HEK293T (cell line): ENCODE data around the gene ELAC2.

Source experiments
- CTCF ChIA-PET: fragments of 350-600 bp; formaldehyde crosslinking; extraction: SDS; loops from one replicate; lab custom pipeline; 2021; ENCODE audit warnings: antibody characterized with exemption, inconsistent platforms; lab: Yijun Ruan, JAX
- POLR2A ChIA-PET: fragments of 350-600 bp; formaldehyde crosslinking; extraction: SDS; loops from one replicate; lab custom pipeline; 2020; ENCODE audit warnings: antibody characterized with exemption, inconsistent platforms; lab: Yijun Ruan, JAX
- DNase-seq: peaks from one replicate; pipeline ENCODE4 v3.0.0; 2012; ENCODE audit warnings: mixed read lengths; ENCODE audit errors: extremely low spot score
- ARNT ChIP-seq: fragments of 450-650 bp; IDR thresholded peaks from 2 replicates; pipeline ENCODE4 v1.6.1; 2017; ENCODE audit warnings: mild to moderate bottlenecking
- BHLHE40 ChIP-seq: fragments of 450-650 bp; IDR thresholded peaks from 2 replicates; pipeline ENCODE4 v1.6.1; 2016; ENCODE audit warnings: mild to moderate bottlenecking, moderate library complexity, borderline replicate concordance
- CTBP1 ChIP-seq: fragments of 450-650 bp; IDR thresholded peaks from 2 replicates; pipeline ENCODE4 v1.6.1; 2016; ENCODE audit warnings: borderline replicate concordance
- ELF4 ChIP-seq: fragments of 450-650 bp; IDR thresholded peaks from 2 replicates; pipeline ENCODE4 v1.6.1; 2017; ENCODE audit warnings: antibody characterized with exemption
- FOXA1 ChIP-seq: fragments of 450-650 bp; IDR thresholded peaks from 2 replicates; pipeline ENCODE4 v1.6.1; 2016; ENCODE audit warnings: mild to moderate bottlenecking
- FOXK2 ChIP-seq: fragments of 450-650 bp; IDR thresholded peaks from 2 replicates; pipeline ENCODE4 v1.6.1; 2016; ENCODE audit warnings: mild to moderate bottlenecking
- FOXM1 ChIP-seq: fragments of 450-650 bp; IDR thresholded peaks from 2 replicates; pipeline ENCODE4 v1.6.1; 2017; ENCODE audit warnings: mild to moderate bottlenecking, borderline replicate concordance
- HDGF ChIP-seq: fragments of 450-650 bp; IDR thresholded peaks from 2 replicates; pipeline ENCODE4 v1.6.1; 2017; ENCODE audit warnings: antibody characterized with exemption, borderline replicate concordance
- L3MBTL2 ChIP-seq: fragments of 450-650 bp; conservative IDR thresholded peaks from 2 replicates; pipeline ENCODE4 v1.6.1; 2016; ENCODE audit warnings: mild to moderate bottlenecking
- LEF1 ChIP-seq: fragments of 450-650 bp; IDR thresholded peaks from 2 replicates; pipeline ENCODE4 v1.6.1; 2017; ENCODE audit warnings: mild to moderate bottlenecking, borderline replicate concordance
- NFRKB ChIP-seq: fragments of 450-650 bp; IDR thresholded peaks from 2 replicates; pipeline ENCODE4 v1.6.1; 2016; ENCODE audit warnings: mild to moderate bottlenecking, moderate library complexity
- SP1 ChIP-seq: fragments of 450-650 bp; IDR thresholded peaks from 2 replicates; pipeline ENCODE4 v1.6.1; 2017
- SUZ12 ChIP-seq: fragments of 450-650 bp; IDR thresholded peaks from 2 replicates; pipeline ENCODE4 v1.6.1; 2016; ENCODE audit warnings: mild to moderate bottlenecking
- TARDBP ChIP-seq: fragments of 450-650 bp; IDR thresholded peaks from 2 replicates; pipeline ENCODE4 v1.6.1; 2016
- ZNF384 ChIP-seq: fragments of 450-650 bp; IDR thresholded peaks from 2 replicates; pipeline ENCODE4 v1.6.1; 2016
- TF ChIP-seq, protein P1 (sequence below): fragments of 450-650 bp; IDR thresholded peaks from 2 replicates; pipeline ENCODE4 v1.6.1; 2016

ELAC2 gene, protein sequence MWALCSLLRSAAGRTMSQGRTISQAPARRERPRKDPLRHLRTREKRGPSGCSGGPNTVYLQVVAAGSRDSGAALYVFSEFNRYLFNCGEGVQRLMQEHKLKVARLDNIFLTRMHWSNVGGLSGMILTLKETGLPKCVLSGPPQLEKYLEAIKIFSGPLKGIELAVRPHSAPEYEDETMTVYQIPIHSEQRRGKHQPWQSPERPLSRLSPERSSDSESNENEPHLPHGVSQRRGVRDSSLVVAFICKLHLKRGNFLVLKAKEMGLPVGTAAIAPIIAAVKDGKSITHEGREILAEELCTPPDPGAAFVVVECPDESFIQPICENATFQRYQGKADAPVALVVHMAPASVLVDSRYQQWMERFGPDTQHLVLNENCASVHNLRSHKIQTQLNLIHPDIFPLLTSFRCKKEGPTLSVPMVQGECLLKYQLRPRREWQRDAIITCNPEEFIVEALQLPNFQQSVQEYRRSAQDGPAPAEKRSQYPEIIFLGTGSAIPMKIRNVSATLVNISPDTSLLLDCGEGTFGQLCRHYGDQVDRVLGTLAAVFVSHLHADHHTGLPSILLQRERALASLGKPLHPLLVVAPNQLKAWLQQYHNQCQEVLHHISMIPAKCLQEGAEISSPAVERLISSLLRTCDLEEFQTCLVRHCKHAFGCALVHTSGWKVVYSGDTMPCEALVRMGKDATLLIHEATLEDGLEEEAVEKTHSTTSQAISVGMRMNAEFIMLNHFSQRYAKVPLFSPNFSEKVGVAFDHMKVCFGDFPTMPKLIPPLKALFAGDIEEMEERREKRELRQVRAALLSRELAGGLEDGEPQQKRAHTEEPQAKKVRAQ

GRCh38 chr17:13017655-13018459 lies at the start of gene ELAC2:
Gene ELAC2, minus strand, starts transcription at chr17:13018027. Its CDS starts 80 bp downstream, at chr17:13017947.
- POLR2A ChIA-PET, result interaction anchor here (0.6 to 2.6 kb wide), 19 partner anchors 9 to 1291 kb away, joined by 3 to 14 read pairs (median 4); partner anchors contain the start of genes HS3ST3B1, MYOCD and ZNF18
- CTCF ChIA-PET, result interaction anchor here (0.6 to 1.2 kb wide), 4 partner anchors 10 to 175 kb away, joined by 3 to 10 read pairs (median 4); no protein-coding TSS in a partner anchor
- DNase-seq, result peak; percentile 94
- TF ChIP-seq ELF4 (peak; percentile 86), L3MBTL2 (peak; percentile 66), FOXA1 (no peak)
- TF ChIP-seq, protein P1, sequence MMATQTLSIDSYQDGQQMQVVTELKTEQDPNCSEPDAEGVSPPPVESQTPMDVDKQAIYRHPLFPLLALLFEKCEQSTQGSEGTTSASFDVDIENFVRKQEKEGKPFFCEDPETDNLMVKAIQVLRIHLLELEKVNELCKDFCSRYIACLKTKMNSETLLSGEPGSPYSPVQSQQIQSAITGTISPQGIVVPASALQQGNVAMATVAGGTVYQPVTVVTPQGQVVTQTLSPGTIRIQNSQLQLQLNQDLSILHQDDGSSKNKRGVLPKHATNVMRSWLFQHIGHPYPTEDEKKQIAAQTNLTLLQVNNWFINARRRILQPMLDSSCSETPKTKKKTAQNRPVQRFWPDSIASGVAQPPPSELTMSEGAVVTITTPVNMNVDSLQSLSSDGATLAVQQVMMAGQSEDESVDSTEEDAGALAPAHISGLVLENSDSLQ, result peak; percentile 98

- DNase-seq, result no peak
- POLR2A ChIA-PET, result no interaction called here
- TF ChIP-seq ARNT (no peak), SP1 (no peak), FOXM1 (no peak), L3MBTL2 (no peak), SUZ12 (no peak), ZNF384 (no peak), FOXA1 (no peak), LEF1 (no peak), FOXK2 (no peak), HDGF (no peak), CTBP1 (no peak), NFRKB (no peak), TARDBP (no peak)
- TF ChIP-seq, protein P1, result no peak
- CTCF ChIA-PET, result no interaction called here
Measured at GRCh38 chr17:13065032-13065431, 47.2 kb upstream of the ELAC2 start.

GRCh38 chr17:13055131-13055530 lies 37.3 kb upstream of the ELAC2 start:
- ChIA-PET POLR2A (no interaction called here), CTCF (no interaction called here)
- TF ChIP-seq FOXA1, result no peak
- TF ChIP-seq ELF4, result no peak
- no peak for DNase-seq

DNA sequence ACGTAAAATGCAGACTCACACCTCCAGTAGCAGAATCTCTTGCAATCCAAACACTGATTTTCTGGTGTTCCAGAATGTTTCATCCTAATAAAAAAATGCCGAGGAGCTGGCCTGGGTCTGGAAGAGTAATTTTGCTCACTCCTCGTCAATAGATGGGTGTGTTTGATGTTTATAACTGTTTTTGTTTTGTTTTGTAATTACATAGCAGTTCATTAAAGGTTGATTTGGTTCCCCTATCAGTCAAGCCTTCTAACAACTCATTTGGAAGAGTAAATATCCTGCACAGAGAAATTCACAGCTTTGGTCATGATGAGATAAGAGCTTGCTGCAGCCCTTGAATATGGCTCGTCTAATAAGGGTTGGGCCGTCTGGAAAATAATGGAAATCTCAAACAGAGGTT lies 36.8 kb upstream of the ELAC2 start:
- DNase-seq, result no peak
- no peak for TF ChIP-seq FOXK2
- TF ChIP-seq SP1, result no peak
- TF ChIP-seq NFRKB, result no peak
- TF ChIP-seq L3MBTL2, result no peak
- TF ChIP-seq TARDBP, result no peak
- ChIA-PET POLR2A (interaction anchor here (1.1 kb wide), 1 partner anchor 36 kb away, joined by 3 read pairs; the partner anchor contains the start of gene ELAC2), CTCF (interaction anchor here (0.6 kb wide), 1 partner anchor 1960 kb away, joined by 3 read pairs; no protein-coding TSS in a partner anchor)

- no peak for DNase-seq
- POLR2A ChIA-PET, result no interaction called here
- CTCF ChIA-PET, result no interaction called here
- no peak for TF ChIP-seq ZNF384
- no peak for TF ChIP-seq CTBP1
- TF ChIP-seq SUZ12, result no peak
- TF ChIP-seq ARNT, result no peak
- no peak for TF ChIP-seq TARDBP
- TF ChIP-seq FOXA1, result no peak
- no peak for TF ChIP-seq HDGF
- TF ChIP-seq BHLHE40, result no peak
- no peak for TF ChIP-seq NFRKB
- TF ChIP-seq FOXK2, result no peak
- no peak for TF ChIP-seq ELF4
- TF ChIP-seq L3MBTL2, result no peak
- no peak for TF ChIP-seq LEF1
- TF ChIP-seq, protein P1, result no peak
- no peak for TF ChIP-seq FOXM1
Measured at GRCh38 chr17:13051915-13052314, 34.1 kb upstream of the ELAC2 start.
